NCI-H128 (cell line): ENCODE results near the gene MBTD1.
A peak's percentile ranks its signal among the peaks of the same experiment; 100 is the strongest.
"Not testable (repeated sequence)": the region's sequence is repeated elsewhere in the genome, so short reads cannot be mapped to it uniquely, and the experiment has no call there.

Experiments used
- DNase-seq: peaks from one replicate; lab custom pipeline; 2025; ENCODE audit not compliant: unreplicated experiment; lab: John Stamatoyannopoulos, UW

The MBTD1 gene

DNA sequence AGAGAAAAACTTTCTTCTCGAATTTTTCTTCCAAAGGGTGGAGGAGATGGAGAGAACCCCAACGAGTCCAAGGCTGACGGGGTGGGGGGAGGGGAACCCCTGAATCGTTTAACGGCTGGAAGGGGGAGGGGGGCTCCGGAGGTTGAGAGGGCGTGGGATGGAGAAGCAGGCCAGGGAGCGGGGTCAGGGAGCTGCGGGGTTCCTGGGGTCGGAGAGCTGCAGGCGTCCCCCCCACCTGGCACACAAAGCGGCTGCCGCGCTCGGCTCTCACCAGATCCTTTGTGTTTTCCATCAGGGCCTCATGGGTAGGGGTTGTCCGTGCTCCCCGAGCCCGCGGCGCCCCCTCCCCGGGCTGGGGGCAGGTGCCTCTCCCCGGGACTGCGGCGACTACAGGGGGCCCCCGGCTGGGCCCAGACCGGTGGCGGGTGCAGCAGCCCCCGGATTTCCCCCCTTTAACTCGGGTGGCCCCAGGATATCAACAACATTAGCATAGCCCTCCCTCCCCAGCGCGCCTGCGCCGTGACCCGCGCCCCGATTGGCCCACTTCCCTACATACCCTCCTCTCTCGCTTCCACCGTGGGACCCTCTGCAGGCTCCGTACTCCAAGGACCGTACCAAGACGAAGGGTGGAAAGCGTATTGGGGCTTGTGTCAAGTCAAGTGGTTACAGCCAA lies at the start of gene MBTD1:
Gene MBTD1, minus strand, starts transcription at position 486 of the 673 bp plus-strand sequence. CDS start 34,888 bp downstream, outside the sequence.
- peak; percentile 86 for DNase-seq

DNA sequence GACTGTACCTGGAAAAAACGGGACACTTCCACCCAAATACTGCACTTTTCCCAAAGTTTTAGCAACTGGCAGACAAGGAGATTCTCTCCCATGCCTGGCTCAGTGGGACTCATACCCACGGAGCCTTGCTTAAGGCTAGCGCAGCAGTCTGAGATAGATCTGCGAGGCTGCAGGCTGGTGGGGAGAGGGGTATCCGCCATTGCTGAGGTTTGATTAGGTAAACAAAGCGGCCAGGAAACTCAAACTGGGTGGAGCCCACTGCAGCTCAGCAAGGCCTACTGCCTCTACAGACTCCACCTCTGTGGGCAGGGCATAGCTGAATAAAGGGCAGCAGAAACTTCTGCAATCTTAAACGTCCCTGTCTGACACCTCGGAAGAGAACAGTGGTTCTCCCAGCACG lies 45.3 kb upstream of the MBTD1 start:
- no peak for DNase-seq

GRCh38 chr17:51299859-51300258 lies 40.0 kb upstream of the MBTD1 start:
- no peak for DNase-seq

- peak; percentile 35 for DNase-seq
Observed at GRCh38 chr17:51298508-51299371, 38.9 kb upstream of the MBTD1 start.

- DNase-seq = not testable (repeated sequence)
Observed at GRCh38 chr17:51294338-51294737, 34.5 kb upstream of the MBTD1 start.

DNA sequence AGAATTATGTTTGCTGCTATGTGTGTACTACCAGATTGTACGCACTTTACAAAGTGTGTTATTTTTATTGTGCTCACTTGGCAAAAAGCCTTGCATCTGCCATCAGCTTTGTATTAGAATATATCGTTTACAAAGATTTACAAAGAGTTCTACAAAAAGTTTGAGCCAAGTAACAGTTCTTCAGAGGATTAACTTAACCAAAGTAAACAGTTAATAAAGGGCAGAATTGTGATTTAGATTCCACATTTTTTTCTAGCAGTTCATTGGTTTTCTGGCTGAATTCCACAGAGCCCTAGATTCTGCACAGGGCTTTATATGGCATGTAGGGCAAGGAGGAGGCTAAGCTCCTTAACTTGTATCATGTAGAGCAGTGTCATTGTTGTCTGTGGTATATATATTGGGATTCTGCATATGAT lies 29.9 kb upstream of the MBTD1 start:
- DNase-seq = no peak

DNA sequence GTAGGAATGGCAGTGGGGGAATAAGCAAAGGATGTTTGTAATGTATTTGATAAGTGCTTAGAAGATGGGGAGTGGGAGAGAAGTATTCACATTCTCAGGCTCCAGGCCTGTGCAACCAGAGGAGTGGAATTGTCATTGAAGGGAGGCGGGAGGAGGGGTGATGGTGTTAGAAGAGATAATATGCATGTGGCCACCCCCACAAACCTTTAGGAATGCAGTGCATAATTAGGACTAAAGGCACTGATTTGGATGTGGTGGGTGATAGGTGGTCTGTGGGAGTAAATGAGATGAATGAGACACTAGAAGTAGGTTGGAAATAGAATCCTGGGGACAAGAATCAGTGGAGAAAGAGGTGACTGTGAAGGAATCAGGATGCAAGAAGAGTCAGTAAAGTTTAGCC lies 27.6 kb upstream of the MBTD1 start:
- no peak for DNase-seq

DNA sequence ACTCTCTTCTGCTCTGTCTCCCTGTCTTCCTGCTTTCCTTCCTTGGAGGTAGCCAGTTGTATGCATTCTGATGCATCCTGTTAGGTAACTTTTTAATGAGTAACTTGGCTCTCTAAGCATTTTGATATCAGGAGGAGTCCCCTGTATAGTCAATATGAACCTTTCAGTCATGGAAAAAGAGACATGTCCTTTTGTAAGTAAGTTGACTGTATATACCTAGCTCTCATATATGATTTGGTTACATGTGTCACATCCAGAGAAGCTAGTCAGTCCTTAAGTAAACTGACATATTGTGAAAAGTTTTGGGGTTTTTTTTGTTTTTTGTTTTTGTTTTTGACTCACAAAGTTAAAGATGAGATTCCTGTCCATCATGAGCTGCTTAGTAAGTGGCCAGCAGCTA lies 19.3 kb upstream of the MBTD1 start:
- no peak for DNase-seq

DNA sequence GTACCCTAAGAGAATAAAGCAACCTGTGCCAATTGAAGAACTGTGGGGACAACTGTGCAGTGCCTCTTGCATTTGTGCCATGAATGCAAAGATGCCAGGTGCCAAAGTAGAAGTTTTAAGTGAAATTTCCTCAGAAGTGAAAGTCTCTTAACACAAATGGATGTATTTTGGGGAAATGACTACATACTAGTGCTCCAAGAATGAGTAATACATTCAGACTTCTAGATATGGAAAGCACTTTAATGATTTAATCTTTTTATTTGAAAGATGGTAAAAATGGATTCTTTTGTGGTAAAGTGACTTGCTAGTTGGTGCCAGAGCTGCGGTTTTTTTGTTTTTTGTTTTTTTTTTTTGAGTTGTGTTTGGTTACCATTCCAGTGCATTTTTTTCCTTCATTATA lies 15.5 kb upstream of the MBTD1 start:
- no peak for DNase-seq

DNA sequence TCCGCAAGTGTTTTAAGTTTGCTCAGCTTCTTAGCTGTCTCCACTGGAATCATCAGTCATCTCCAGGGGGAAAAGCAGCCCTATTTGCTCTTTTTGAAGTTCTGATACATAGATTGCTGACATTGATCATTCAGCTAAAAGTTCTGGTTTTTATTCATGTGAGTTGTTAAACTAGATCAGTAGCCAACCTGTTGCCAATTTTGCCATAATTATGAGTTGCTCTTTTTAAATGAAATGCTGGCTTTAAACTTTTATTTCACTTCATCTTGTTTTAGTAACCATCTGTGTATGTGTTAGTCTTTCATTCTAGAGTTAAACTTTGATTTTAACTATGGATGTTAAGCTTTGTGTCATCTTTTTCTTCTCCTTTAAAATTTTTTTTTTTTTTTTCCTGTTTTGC lies 13.0 kb upstream of the MBTD1 start:
- no peak for DNase-seq

DNA sequence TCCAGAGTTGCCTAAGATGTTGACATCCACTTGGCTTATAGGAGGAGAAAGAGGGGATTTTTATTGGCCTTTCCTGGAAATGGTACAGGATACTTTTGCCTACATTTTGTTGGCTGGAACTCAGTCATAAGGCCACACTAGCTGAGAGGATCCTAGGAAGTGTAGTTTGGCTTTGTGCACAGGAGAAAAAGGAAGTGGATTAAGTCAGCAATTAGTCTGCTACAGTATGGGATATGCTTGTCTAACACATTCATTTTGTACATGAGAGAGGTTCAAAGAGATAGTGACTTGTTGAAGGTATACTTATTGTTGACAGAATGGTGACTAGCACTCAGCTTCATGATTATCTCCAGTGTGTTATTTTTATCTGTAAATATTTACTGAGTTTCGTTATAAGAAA lies 10.8 kb upstream of the MBTD1 start:
- DNase-seq = no peak

- no peak for DNase-seq
Observed at GRCh38 chr17:51269991-51270390, 10.1 kb upstream of the MBTD1 start.

DNA sequence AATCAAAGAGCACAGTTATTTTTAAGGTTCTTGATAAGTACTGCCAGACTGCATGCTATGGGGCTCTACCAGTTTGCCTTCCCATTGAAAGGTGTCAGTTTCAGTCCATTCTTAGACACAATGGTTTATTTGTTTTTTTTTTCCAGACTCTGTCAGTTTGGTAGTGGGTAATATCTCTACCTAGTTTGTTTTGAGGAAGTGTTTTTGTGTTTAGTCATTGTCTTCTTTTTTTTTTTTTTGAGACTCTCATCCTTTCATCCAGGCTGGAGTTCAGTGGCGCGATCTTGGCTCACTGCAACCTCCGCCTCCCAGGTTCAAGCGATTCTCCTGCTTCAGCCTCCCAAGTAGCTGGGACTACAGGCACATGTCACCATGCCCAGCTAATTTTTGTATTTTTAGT lies 4.6 kb upstream of the MBTD1 start:
- DNase-seq = not testable (repeated sequence)

DNA sequence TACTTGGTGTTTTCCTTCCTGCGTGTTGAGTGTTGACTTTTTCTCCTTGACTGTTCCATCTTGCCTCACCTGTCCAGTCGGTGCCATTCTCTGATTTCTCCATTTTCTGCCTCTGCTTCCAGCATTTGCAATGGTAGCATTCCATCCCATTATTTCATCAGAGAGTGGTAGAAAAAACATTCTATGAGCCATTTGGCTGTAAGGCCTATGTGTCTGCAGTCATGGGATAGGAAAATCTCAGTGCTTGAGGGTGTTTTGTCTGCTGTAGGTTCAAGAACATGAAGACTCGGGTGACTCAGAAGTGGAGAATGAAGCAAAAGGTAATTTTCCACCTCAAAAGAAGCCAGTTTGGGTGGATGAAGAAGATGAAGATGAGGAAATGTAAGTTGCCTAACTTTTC lies 3.2 kb upstream of the MBTD1 start:
- no peak for DNase-seq

GRCh38 chr17:51261024-51261963 lies 1.4 kb upstream of the MBTD1 start:
- DNase-seq = no peak

GRCh38 chr17:51260237-51261023 lies 581 bp upstream of the MBTD1 start, which contains the start of gene UTP18:
UTP18 (plus strand) TSS chr17:51260546; CDS start chr17:51260585, 39 bp downstream.
- DNase-seq = peak; percentile 86

DNA sequence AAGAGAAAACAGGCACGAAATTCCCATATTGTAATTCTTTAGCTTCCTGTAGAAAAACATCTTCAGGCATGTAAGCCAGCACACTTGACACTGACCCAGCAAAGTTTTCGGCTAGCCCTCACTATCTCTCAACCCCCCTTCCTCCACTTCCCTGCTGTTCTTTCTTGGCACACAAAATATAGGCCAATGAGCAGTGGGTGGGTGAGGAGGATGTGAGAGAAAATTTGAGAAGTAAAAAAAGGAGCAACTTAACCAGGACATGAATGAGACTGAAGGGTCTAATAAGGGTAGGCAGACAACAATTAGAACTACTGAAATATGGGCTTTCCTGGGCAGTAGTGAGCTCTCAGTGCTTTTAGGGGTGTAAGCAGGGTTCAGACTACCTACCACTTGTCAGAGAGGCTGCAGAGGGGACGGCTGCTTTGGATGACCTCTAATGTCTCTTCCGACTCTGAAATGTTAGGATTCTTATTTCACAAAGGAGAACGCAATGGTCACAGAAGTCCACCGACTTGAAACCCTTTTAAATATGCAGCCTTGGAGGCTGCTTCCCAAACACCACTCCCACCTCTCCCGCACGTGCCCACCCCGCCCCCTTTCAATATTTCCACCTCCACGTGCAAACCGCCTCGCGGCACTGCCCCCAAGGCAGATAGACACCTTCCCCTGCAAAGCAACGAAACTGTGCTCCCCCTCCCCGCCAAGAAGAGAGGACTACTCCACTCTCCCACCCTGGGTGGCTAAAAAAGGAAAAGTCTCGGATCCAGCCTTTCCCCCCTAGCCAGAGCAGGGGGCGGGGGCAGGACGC lies 889 bp downstream of the MBTD1 start:
- no peak for DNase-seq

DNA sequence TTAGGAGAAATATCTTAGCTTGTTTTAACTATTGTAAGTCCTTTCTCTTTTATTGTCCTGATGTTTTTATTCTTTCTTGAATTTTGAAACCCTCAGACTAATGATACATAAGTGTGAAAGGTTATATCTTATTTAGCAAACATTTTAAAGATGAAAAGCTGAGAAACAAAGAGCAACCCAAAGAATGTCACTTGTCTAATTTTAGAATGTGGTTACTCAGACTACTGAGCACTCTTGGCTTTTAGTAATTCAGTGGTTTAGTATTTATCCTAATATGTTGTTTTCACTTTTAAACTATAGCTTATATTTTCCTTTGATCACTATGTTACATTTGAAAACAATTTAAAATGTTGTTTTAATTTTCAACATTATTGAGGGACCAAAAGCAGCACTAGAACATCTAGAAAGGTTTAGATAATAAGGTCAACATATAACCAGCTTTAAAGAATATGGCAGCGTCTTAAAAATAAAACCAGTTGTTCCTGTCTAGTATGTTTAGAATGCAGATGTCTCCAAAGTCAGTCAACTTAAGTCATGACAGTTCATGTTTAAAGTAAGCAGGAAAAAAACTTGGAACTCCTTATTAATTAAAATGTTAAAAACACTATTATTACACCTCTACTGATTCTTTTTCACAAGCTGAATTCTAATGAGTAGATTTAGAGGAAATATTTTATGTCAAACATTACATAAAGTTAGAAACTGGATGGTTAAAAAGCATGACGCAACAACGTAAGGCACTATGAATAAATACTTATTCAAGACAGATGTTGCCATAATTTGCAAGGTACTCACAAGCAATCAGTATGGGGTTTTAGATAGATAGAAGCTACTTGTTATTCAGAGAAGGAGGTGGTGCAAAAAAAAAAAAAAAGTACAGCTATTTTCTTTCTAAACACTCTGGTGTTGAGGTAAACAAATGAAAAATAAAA lies 2.4 kb downstream of the MBTD1 start:
- DNase-seq = no peak
